Keratinocyte (primary cell): Measurements from ENCODE around the gene PASD1. TPM values are rescaled to one million over a fixed set of nuclear protein-coding genes. Genes with fewer than 3 reads are reported as not detected.

Experiments
- DNase-seq: peaks from one replicate; pipeline ENCODE4 v3.0.0-alpha.2; 2011; ENCODE audit warnings: low read depth, missing footprints, low spot score
- FAIRE-seq: peaks from 2 replicates; lab custom pipeline; 2011; peaks lifted over from hg19 to GRCh38; lab: Jason Lieb, UNC
- H2AFZ ChIP-seq: 2 replicates; pipeline ENCODE4 v1.6.0; 2012; ENCODE audit warnings: low read length, control low read depth, inconsistent platforms; ENCODE audit not compliant: control insufficient read depth
- H3K27ac ChIP-seq: 2 replicates; pipeline ENCODE4 v1.5.1; 2011; ENCODE audit warnings: low read length; ENCODE audit not compliant: control insufficient read depth, insufficient read depth
- H3K27me3 ChIP-seq: 3 replicates; pipeline ENCODE4 v1.6.0; 2011; ENCODE audit warnings: low read length; ENCODE audit not compliant: control insufficient read depth, insufficient read depth; ENCODE audit errors: extremely low read depth
- H3K36me3 ChIP-seq, 2 experiments: 2 replicates in 1 of 2; 3 replicates in 1 of 2; pipeline ENCODE4 v1.5.1; 2011; ENCODE audit warnings: low read length in 2 of 2, mild to moderate bottlenecking in 1 of 2; ENCODE audit not compliant: control insufficient read depth in 2 of 2, insufficient read depth in 2 of 2; ENCODE audit errors: extremely low read depth in 1 of 2
- H3K4me1 ChIP-seq: 3 replicates; pipeline ENCODE4 v1.5.1; 2011; ENCODE audit warnings: low read length; ENCODE audit not compliant: control insufficient read depth, insufficient read depth; ENCODE audit errors: extremely low read depth
- H3K4me2 ChIP-seq: 3 replicates; pipeline ENCODE4 v1.6.0; 2011; ENCODE audit warnings: low read depth, low read length; ENCODE audit not compliant: control insufficient read depth, insufficient read depth; ENCODE audit errors: extremely low read depth
- H3K4me3 ChIP-seq, 3 experiments: fragments of 200-600 bp in 1 of 3; sonication (generic) in 1 of 3; 2 replicates in 2 of 3; 3 replicates in 1 of 3; pipeline ENCODE4 v1.5.1; 2011 to 2016; ENCODE audit warnings: low read length in 3 of 3, mild to moderate bottlenecking in 3 of 3, control low read depth in 2 of 3, inconsistent platforms in 1 of 3, low read depth in 1 of 3, mixed read lengths in 1 of 3, mixed run types in 1 of 3, moderate library complexity in 1 of 3; ENCODE audit not compliant: control insufficient read depth in 2 of 3, insufficient read depth in 2 of 3; ENCODE audit errors: extremely low read depth in 1 of 3
- H3K79me2 ChIP-seq: 2 replicates; pipeline ENCODE4 v1.6.0; 2012; ENCODE audit warnings: low read length; ENCODE audit not compliant: control insufficient read depth, insufficient read depth
- H3K9ac ChIP-seq: 3 replicates; pipeline ENCODE4 v1.6.0; 2011; ENCODE audit warnings: low read length; ENCODE audit not compliant: control insufficient read depth, insufficient read depth; ENCODE audit errors: extremely low read depth
- H3K9me1 ChIP-seq: 3 replicates; pipeline ENCODE4 v1.6.0; 2011; ENCODE audit warnings: low read length; ENCODE audit not compliant: control insufficient read depth, insufficient read depth; ENCODE audit errors: extremely low read depth
- H3K9me3 ChIP-seq: 2 replicates; pipeline ENCODE4 v1.5.1; 2012; ENCODE audit warnings: low read depth, low read length; ENCODE audit not compliant: control insufficient read depth
- H4K20me1 ChIP-seq: 3 replicates; pipeline ENCODE4 v1.6.0; 2011; ENCODE audit warnings: low read length; ENCODE audit not compliant: control insufficient read depth, insufficient read depth; ENCODE audit errors: extremely low read depth
- CTCF ChIP-seq, 3 experiments: IDR thresholded peaks in 1 of 3; conservative IDR thresholded peaks in 1 of 3; optimal IDR thresholded peaks in 1 of 3; 2 replicates in 2 of 3; 3 replicates in 1 of 3; pipeline versions ENCODE3 to v1.5.1; 2011; ENCODE audit warnings: low read length in 3 of 3, mild to moderate bottlenecking in 3 of 3, moderate library complexity in 2 of 3, control low read depth in 1 of 3, inconsistent platforms in 1 of 3; ENCODE audit not compliant: insufficient read depth in 2 of 3; ENCODE audit errors: extremely low read depth in 1 of 3
- EZH2 ChIP-seq: IDR thresholded peaks from one replicate; pipeline ENCODE4 v1.6.1; 2012; ENCODE audit warnings: inconsistent platforms, mild to moderate bottlenecking, low read length, moderate library complexity
- dilution Hi-C: fragments of 300-500 bp; cut with MboI; formaldehyde crosslinking; loops from one replicate; pipeline ENCODE4 v1.7.0; 2020; ENCODE audit warnings: low sequenced_read_pairs; ENCODE audit not compliant: extremely low pct_ligation_motif_present
- polyA plus RNA-seq, 5 experiments: library from polyadenylated mRNA; depleted of rRNA in 3 of 5; stranded (reverse) in 3 of 5; stranded (forward) in 1 of 5; unstranded in 1 of 5; fragments of >200 nt; gene quantifications; 1 replicate in 1 of 5; 2 replicates in 3 of 5; 3 replicates in 1 of 5; pipeline versions ENCODE4 v1.2.1 to v1.2.3, GENCODE V29; 2011 to 2012; ENCODE audit warnings: missing spikeins in 2 of 5, low read depth in 1 of 5, low replicate concordance in 1 of 5

PASD1 gene
- polyA plus RNA-seq, 1 donor (not counting 4 experiments of a cell fraction or from before 2014, with no cell fraction given): not detected

- DNase-seq (no peak), FAIRE-seq (no peak)
- H3K4me3 ChIP-seq: no peak overlapping the region
- no peak overlapping the region for H2AFZ ChIP-seq
- H3K36me3 ChIP-seq: no peaks in the 10 kb centered on the region
- no peaks in the 10 kb centered on the region for H3K9me1 ChIP-seq
- no peaks in the 10 kb centered on the region for H3K27me3 ChIP-seq
- dilution Hi-C loops: no loop called here
- no peaks in the 10 kb centered on the region for H3K9me3 ChIP-seq
- no peak overlapping the region for H3K9ac ChIP-seq
- H4K20me1 ChIP-seq: no peaks in the 10 kb centered on the region
- no peaks in the 10 kb centered on the region for H3K79me2 ChIP-seq
- H3K27ac ChIP-seq: no peak overlapping the region
- no peak overlapping the region for H3K4me2 ChIP-seq
- no peak for TF ChIP-seq EZH2
- no peak for TF ChIP-seq CTCF (optimal IDR thresholded peaks at IDR 0.05 in 1 of 3, IDR thresholded peaks at IDR 0.05 in 1 of 3, conservative IDR thresholded peaks at IDR 0.05 in 1 of 3; ENCODE audit: extremely low read depth in 1 of 3, insufficient read depth in 2 of 3, low read length in 3 of 3)
- H3K4me1 ChIP-seq: no peaks in the 10 kb centered on the region
These were observed 40.1 kb upstream of the PASD1 start for GRCh38 chrX:151523351-151523750.

- H3K27me3 ChIP-seq: no peaks in the 10 kb centered on the region
- no peak for TF ChIP-seq CTCF (optimal IDR thresholded peaks at IDR 0.05 in 1 of 3, IDR thresholded peaks at IDR 0.05 in 1 of 3, conservative IDR thresholded peaks at IDR 0.05 in 1 of 3; ENCODE audit: extremely low read depth in 1 of 3, insufficient read depth in 2 of 3, low read length in 3 of 3)
- no peak for TF ChIP-seq EZH2
- no peak overlapping the region for H2AFZ ChIP-seq
These were observed 26.9 kb upstream of the PASD1 start for GRCh38 chrX:151536571-151536970.

More at GRCh38 chrX:151536571-151536970, 26.9 kb upstream of the PASD1 start:
- no peaks in the 10 kb centered on the region for H3K4me1 ChIP-seq
- no peak overlapping the region for H3K27ac ChIP-seq
- H3K79me2 ChIP-seq: no peaks in the 10 kb centered on the region
- no peak overlapping the region for H3K9ac ChIP-seq
- H3K36me3 ChIP-seq: no peaks in the 10 kb centered on the region
- dilution Hi-C loops: no loop called here
- DNase-seq (no peak), FAIRE-seq (no peak)
- no peaks in the 10 kb centered on the region for H3K9me3 ChIP-seq
- no peaks in the 10 kb centered on the region for H4K20me1 ChIP-seq
- no peaks in the 10 kb centered on the region for H3K9me1 ChIP-seq
- H3K4me2 ChIP-seq: no peak overlapping the region
- no peak overlapping the region for H3K4me3 ChIP-seq
